K562 (cell line): ENCODE measurements around the gene IPO13.

Experiments
- ELF1 ChIP-seq: fragments of 200-800 bp; sonication (Bioruptor generic); IDR thresholded peaks from 2 replicates; pipeline ENCODE4 v1.6.1; 2016; ENCODE audit warnings: missing genetic modification characterization, missing compliant biosample characterization
- EZH2 ChIP-seq: IDR thresholded peaks from 2 replicates; pipeline ENCODE4 v1.6.1; 2012; ENCODE audit warnings: low read depth, mild to moderate bottlenecking, inconsistent platforms, low read length, borderline replicate concordance
- GABPA ChIP-seq: fragments of 200-800 bp; sonication (Bioruptor generic); conservative IDR thresholded peaks from 2 replicates; pipeline ENCODE4 v1.6.1; 2016; ENCODE audit warnings: low read depth, missing genetic modification characterization, missing compliant biosample characterization
- KDM1A ChIP-seq, 2 experiments: fragments of 450-650 bp; IDR thresholded peaks; 2 replicates each; pipeline ENCODE4 v1.6.1; 2016; ENCODE audit warnings: mild to moderate bottlenecking in 2 of 2
- NR2C2 ChIP-seq, 2 experiments: fragments of 200-800 bp in 1 of 2; sonication (Bioruptor generic) in 1 of 2; sonication (generic) in 1 of 2; formaldehyde crosslinking in 1 of 2; IDR thresholded peaks; 2 replicates each; pipeline versions ENCODE4 v1.6.1 to v1.8.0; 2016 to 2022; ENCODE audit warnings: mild to moderate bottlenecking in 1 of 2, missing compliant biosample characterization in 1 of 2, missing genetic modification characterization in 1 of 2, missing genetic modification reagents in 1 of 2
- POLR2A ChIP-seq: fragments of 450-650 bp; conservative IDR thresholded peaks from 2 replicates; pipeline ENCODE4 v1.6.1; 2016
- POLR2AphosphoS5 ChIP-seq: IDR thresholded peaks from 2 replicates; pipeline ENCODE4 v1.6.1; 2011; ENCODE audit warnings: mild to moderate bottlenecking, low read depth, low read length, moderate library complexity; ENCODE audit not compliant: control insufficient read depth, insufficient read depth
- SMAD3 ChIP-seq: fragments of 450-650 bp; formaldehyde crosslinking; conservative IDR thresholded peaks from 2 replicates; pipeline ENCODE4 v1.4.0; 2020; ENCODE audit warnings: mild to moderate bottlenecking
- YY1 ChIP-seq, 3 experiments: IDR thresholded peaks; 2 replicates each; pipeline ENCODE4 v1.6.1; 2011; ENCODE audit warnings: low read length in 2 of 3, mild to moderate bottlenecking in 2 of 3, moderate library complexity in 2 of 3, borderline replicate concordance in 1 of 3, control low read depth in 1 of 3, low read depth in 1 of 3; ENCODE audit not compliant: insufficient read depth in 3 of 3, insufficient replicate concordance in 2 of 3, control insufficient read depth in 1 of 3, insufficient read length in 1 of 3; ENCODE audit errors: extremely low read depth in 1 of 3
- ZBTB40 ChIP-seq, 2 experiments: fragments of 450-650 bp in 1 of 2; sonication (generic) in 1 of 2; formaldehyde crosslinking in 1 of 2; IDR thresholded peaks; 2 replicates each; pipeline versions ENCODE4 v1.7.1 to v1.9.0; 2016 to 2022; ENCODE audit warnings: inconsistent platforms in 1 of 2, mild to moderate bottlenecking in 1 of 2, missing genetic modification reagents in 1 of 2
- ZNF274 ChIP-seq: IDR thresholded peaks from 2 replicates; pipeline ENCODE4 v1.6.1; 2011; ENCODE audit warnings: low read depth, mild to moderate bottlenecking, low read length, moderate library complexity, borderline replicate concordance
- TF ChIP-seq, protein P1 (sequence below): sonication (generic); formaldehyde crosslinking; IDR thresholded peaks from 2 replicates; pipeline ENCODE4 v1.8.1; 2023; ENCODE audit warnings: mild to moderate bottlenecking, missing genetic modification reagents
- TF ChIP-seq, protein P2 (sequence below): fragments of 450-650 bp; IDR thresholded peaks from 2 replicates; pipeline ENCODE4 v1.6.1; 2016; ENCODE audit warnings: antibody characterized with exemption
- TF ChIP-seq, protein P3 (sequence below): fragments of 250-450 bp; sonication (Bioruptor Pico); IDR thresholded peaks from 2 replicates; pipeline ENCODE4 v1.4.0; 2020; ENCODE audit warnings: mild to moderate bottlenecking, moderate library complexity, borderline replicate concordance

- TF ChIP-seq, protein P1, sequence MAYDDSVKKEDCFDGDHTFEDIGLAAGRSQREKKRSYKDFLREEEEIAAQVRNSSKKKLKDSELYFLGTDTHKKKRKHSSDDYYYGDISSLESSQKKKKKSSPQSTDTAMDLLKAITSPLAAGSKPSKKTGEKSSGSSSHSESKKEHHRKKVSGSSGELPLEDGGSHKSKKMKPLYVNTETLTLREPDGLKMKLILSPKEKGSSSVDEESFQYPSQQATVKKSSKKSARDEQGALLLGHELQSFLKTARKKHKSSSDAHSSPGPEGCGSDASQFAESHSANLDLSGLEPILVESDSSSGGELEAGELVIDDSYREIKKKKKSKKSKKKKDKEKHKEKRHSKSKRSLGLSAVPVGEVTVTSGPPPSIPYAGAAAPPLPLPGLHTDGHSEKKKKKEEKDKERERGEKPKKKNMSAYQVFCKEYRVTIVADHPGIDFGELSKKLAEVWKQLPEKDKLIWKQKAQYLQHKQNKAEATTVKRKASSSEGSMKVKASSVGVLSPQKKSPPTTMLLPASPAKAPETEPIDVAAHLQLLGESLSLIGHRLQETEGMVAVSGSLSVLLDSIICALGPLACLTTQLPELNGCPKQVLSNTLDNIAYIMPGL (CRISPR knock-in tag) = no peak
- TF ChIP-seq, protein P2, sequence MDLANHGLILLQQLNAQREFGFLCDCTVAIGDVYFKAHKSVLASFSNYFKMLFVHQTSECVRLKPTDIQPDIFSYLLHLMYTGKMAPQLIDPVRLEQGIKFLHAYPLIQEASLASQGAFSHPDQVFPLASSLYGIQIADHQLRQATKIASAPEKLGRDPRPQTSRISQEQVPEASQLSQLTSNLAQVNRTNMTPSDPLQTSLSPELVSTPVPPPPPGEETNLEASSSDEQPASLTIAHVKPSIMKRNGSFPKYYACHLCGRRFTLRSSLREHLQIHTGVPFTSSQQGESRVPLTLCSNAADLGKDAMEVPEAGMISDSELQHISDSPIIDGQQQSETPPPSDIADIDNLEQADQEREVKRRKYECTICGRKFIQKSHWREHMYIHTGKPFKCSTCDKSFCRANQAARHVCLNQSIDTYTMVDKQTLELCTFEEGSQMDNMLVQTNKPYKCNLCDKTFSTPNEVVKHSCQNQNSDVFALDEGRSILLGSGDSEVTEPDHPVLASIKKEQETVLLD = no peak
- TF ChIP-seq ELF1 (tag) (no peak), SMAD3 (CRISPR knock-in tag) (no peak), NR2C2 (CRISPR knock-in tag; IDR thresholded peaks at IDR 0.05) (no peak), NR2C2 (tag; IDR thresholded peaks at IDR 0.05) (no peak), ZNF274 (no peak), EZH2 (no peak), ZBTB40 (IDR thresholded peaks at IDR 0.05) (no peak), ZBTB40 (CRISPR knock-in tag; IDR thresholded peaks at IDR 0.05) (no peak), KDM1A (IDR thresholded peaks at IDR 0.05) (no peak), GABPA (no peak), POLR2AphosphoS5 (no peak), POLR2A (no peak), YY1 (IDR thresholded peaks at IDR 0.05; ENCODE audit: borderline replicate concordance in 1 of 3, control insufficient read depth in 1 of 3, extremely low read depth in 1 of 3, insufficient read depth in 3 of 3, insufficient read length in 1 of 3, insufficient replicate concordance in 2 of 3, low read depth in 1 of 3, low read length in 2 of 3) (no peak)
- TF ChIP-seq, protein P3, sequence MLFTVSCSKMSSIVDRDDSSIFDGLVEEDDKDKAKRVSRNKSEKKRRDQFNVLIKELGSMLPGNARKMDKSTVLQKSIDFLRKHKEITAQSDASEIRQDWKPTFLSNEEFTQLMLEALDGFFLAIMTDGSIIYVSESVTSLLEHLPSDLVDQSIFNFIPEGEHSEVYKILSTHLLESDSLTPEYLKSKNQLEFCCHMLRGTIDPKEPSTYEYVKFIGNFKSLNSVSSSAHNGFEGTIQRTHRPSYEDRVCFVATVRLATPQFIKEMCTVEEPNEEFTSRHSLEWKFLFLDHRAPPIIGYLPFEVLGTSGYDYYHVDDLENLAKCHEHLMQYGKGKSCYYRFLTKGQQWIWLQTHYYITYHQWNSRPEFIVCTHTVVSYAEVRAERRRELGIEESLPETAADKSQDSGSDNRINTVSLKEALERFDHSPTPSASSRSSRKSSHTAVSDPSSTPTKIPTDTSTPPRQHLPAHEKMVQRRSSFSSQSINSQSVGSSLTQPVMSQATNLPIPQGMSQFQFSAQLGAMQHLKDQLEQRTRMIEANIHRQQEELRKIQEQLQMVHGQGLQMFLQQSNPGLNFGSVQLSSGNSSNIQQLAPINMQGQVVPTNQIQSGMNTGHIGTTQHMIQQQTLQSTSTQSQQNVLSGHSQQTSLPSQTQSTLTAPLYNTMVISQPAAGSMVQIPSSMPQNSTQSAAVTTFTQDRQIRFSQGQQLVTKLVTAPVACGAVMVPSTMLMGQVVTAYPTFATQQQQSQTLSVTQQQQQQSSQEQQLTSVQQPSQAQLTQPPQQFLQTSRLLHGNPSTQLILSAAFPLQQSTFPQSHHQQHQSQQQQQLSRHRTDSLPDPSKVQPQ (CRISPR knock-in tag) = no peak
Observed at GRCh38 chr1:43919906-43920305, 26.8 kb upstream of the IPO13 start.
